Heart right ventricle (tissue), 16 donors: ENCODE results near the gene PIK3AP1. TPM values are rescaled to one million over a fixed set of nuclear protein-coding genes. Genes with fewer than 3 reads are reported as not detected.

Experiments
- ATAC-seq, 8 donors: fragments of 200-7000 bp; cut with Tn5 transposase; one replicate each; pipeline ENCODE4 v1.9.1; 2020; ENCODE audit warnings: mild to moderate bottlenecking in 8 of 8, moderate library complexity in 8 of 8, moderate number of reproducible peaks in 1 of 8
- DNase-seq, 2 donors: peaks; one replicate each; pipeline ENCODE4 v3.0.0-alpha.2; 2020
- H3K27ac ChIP-seq, 10 donors: fragments of 200-600 bp; sonication (generic) in 2 of 10; one replicate each; pipeline versions ENCODE4 v1.5.0 to v1.8.0; 2020 to 2022; ENCODE audit warnings: mild to moderate bottlenecking in 3 of 10
- H3K27me3 ChIP-seq, 7 donors: fragments of 200-600 bp; one replicate each; pipeline ENCODE4 v1.8.0; 2021 to 2022; ENCODE audit warnings: mild to moderate bottlenecking in 2 of 7
- H3K36me3 ChIP-seq, 9 donors: fragments of 200-600 bp; sonication (generic) in 1 of 9; one replicate each; pipeline versions ENCODE4 v1.5.0 to v1.8.0; 2020 to 2022; ENCODE audit warnings: mild to moderate bottlenecking in 2 of 9
- H3K4me1 ChIP-seq, 9 donors: fragments of 200-600 bp; sonication (generic) in 1 of 9; one replicate each; pipeline versions ENCODE4 v1.5.0 to v1.8.0; 2020 to 2022; ENCODE audit warnings: mild to moderate bottlenecking in 4 of 9
- H3K4me3 ChIP-seq, 10 donors: fragments of 200-600 bp; sonication (generic) in 2 of 10; one replicate each; pipeline versions ENCODE4 v1.5.0 to v1.8.0; 2020 to 2022; ENCODE audit warnings: mild to moderate bottlenecking in 7 of 10, moderate library complexity in 2 of 10
- H3K9me3 ChIP-seq, 11 donors: fragments of 200-600 bp in 10 of 11; sonication (generic) in 2 of 11; one replicate each; pipeline versions ENCODE4 v1.5.0 to v1.8.0; 2013 to 2022; ENCODE audit warnings: mild to moderate bottlenecking in 2 of 11, control low read depth in 1 of 11, moderate library complexity in 1 of 11
- CTCF ChIP-seq, 9 donors: fragments of 200-600 bp; sonication (generic) in 2 of 9; IDR thresholded peaks; one replicate each; pipeline versions ENCODE4 v1.5.0 to v1.8.0; 2021 to 2022; ENCODE audit warnings: antibody characterized with exemption in 9 of 9, mild to moderate bottlenecking in 5 of 9, moderate library complexity in 1 of 9
- WGBS, 2 donors: extraction: QIAGEN DNeasy Blood & Tissue Kit; methylation state at CpG; one replicate each; pipeline ENCODE4 v1.1.7; 2013; ENCODE audit warnings: inconsistent platforms in 1 of 2; 5-methylcytosine and 5-hydroxymethylcytosine counted together
- intact Hi-C, 10 donors: fragments of 100-400 bp; cut with DNase I; formaldehyde crosslinking; loops; one replicate each; pipeline versions ENCODE4 v1.11.1 to v1.14.2; 2022
- polyA plus RNA-seq, 2 donors: library from polyadenylated mRNA; stranded (reverse); fragments of 200-250 nt; gene quantifications; one replicate each; pipeline ENCODE4 v1.2.3, GENCODE V29; 2013
- total RNA-seq, 10 donors: library from RNA; stranded (reverse); fragmentation: NEBNext Ultra II Directional in 3 of 10; extraction: Animal tissue kit (Norgen Biotek cat#: 25700) in 3 of 10; gene quantifications; one replicate each; pipeline versions ENCODE4 v1.2.1 to v1.2.4, GENCODE V29; 2021 to 2023
- donor health status: Arrhythmogenic right ventricular cardiomyopathy.
- donor health status: ischemic (EF 13 %, LVEDD 7.1; RV severe dilation, severe dysfunction).
- donor health status: healthy with polysubstance abuse.
- donor health status: DM: no; HTN: yes; CAD: no.
- donor health status: DM: no; HTN: no; CAD: no.
- donor health status: ischemic (EF 25% LVEDD 6.9; RV normal size, moderate dysfunction).
- donor health status: ischemic (EF 25% LVEDD 5.7; RV mildly dilated, moderate dysfunction).
- donor health status: healthy.
- donor health status: DM: yes; HTN: yes; CAD: no.
- donor health status: Ischemic cardiomyopathy.
- donor health status: ischemic (EF 35%, LVEDD 5.7; RV mildly dilated, moderate dysfunction).
- donor health status: nonischemic (EF 11% LVEDD 7.7; RV severe dilation, severe dysfunction).
- donor health status: DM: yes; HTN: yes; CAD: no.
- donor health status: PGD.
- donor health status: ischemic (EF 29% LVEDD 5.4; RV normal size, mild dysfunction).
- donor health status: nonischemic (EF 23%, LVEDD 6.1; RV moderate dilation, normal function).

The PIK3AP1 gene
- total and polyA plus RNA-seq, 12 donors = 1.0 to 22.1 (median 3.6) TPM

DNA sequence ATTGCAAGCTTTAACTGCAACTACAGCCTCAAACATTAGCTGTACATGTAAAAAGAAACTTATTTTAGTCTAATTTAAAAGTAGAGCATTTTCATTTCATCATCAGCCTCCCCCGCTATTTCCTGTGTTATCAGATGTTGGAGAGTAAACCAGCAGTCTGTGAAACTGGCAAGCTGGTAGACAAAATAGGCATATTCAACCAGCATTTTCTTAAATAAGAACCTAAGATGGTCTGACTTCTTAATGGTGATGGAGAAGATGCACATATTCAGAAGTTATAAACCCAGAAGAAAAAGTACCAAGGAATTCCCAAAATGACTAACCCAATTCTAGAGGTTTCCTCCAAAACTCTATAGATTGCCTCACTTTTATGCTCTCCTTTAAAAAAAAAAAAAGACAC is 24.9 kb downstream of the PIK3AP1 start:
- Histone ChIP-seq H3K36me3 (no peaks in the 10 kb centered on the region), H3K27me3 (peaks cover 0 to 3% (median 0%) of the 10 kb centered on the region in 7 donors), H3K9me3 (no peaks in the 10 kb centered on the region), H3K4me3 (no peak overlapping the region), H3K27ac (peak overlapping the region in 1 of 10 donors; percentile 8), H3K4me1 (peaks cover 0 to 29% (median 0%) of the 10 kb centered on the region in 9 donors)
- DNase-seq = no peak
- ATAC-seq = no peak
- 68 to 83% methylated on average over 1 of the region's 1 CpG for WGBS, 2 donors
- intact Hi-C loops = no loop called here
- TF ChIP-seq CTCF (IDR thresholded peaks at IDR 0.05) = no peak

DNA sequence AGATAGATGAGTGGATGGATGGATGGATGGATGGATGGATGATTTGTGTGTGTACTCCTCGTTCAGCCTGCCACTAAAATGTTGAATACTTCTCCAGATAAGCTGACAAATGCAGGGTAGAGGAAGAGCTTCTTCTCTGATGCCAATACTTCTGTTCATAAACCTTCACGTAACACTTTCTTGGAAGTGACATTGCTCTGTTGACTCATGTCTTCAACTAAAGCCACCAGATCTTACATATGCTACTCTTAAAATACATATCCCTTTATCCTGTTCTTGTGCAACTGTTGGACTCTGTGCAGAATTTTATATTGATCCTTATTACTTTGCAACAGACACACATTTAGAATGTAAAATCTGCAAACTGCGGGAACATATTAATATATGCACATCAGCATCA is 26.9 kb downstream of the PIK3AP1 start:
- DNase-seq (no peak), ATAC-seq (no peak)
- peaks cover 0 to 20% (median 0%) of the 10 kb centered on the region in 9 donors for H3K4me1 ChIP-seq
- TF ChIP-seq CTCF (IDR thresholded peaks at IDR 0.05) = no peak
- intact Hi-C loops = no loop called here
- no peak overlapping the region for H3K4me3 ChIP-seq
- WGBS, 2 donors = 88 to 93% methylated on average over 3 of the region's 3 CpGs
- no peaks in the 10 kb centered on the region for H3K36me3 ChIP-seq
- H3K27ac ChIP-seq = no peak overlapping the region
- no peaks in the 10 kb centered on the region for H3K9me3 ChIP-seq
- peaks cover 0 to 3% (median 0%) of the 10 kb centered on the region in 7 donors for H3K27me3 ChIP-seq

DNA sequence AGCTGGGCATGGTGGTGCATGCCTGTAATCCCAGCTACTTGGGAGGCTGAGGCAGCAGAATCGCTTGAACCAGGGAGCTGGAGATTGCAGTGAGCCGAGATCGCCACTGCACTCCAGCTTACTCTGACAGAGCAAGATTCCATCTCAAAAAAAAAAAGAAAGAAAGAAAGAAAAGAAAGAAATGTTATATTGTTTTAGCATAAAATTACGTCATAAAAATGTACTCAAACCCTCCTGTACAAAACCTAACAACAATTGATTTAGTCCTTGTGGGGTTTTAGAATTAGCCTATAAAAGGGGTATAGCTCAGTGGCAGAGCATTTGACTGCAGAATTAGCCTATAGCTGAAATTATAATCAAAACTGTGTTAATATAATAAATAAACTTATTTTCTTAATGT is 27.9 kb downstream of the PIK3AP1 start:
- Histone ChIP-seq H3K4me1 (peaks cover 0 to 30% (median 0%) of the 10 kb centered on the region in 9 donors), H3K27me3 (peaks cover 0 to 3% (median 0%) of the 10 kb centered on the region in 7 donors), H3K27ac (no peak overlapping the region), H3K36me3 (no peaks in the 10 kb centered on the region), H3K9me3 (no peaks in the 10 kb centered on the region), H3K4me3 (no peak overlapping the region)
- no peak for DNase-seq
- intact Hi-C loops = no loop called here
- no peak for TF ChIP-seq CTCF (IDR thresholded peaks at IDR 0.05)
- 93 to 94% methylated on average over 4 of the region's 4 CpGs for WGBS, 2 donors
- ATAC-seq = no peak

- Histone ChIP-seq H3K27ac (no peak overlapping the region), H3K4me3 (no peak overlapping the region), H3K4me1 (peaks cover 0 to 30% (median 0%) of the 10 kb centered on the region in 9 donors), H3K9me3 (no peaks in the 10 kb centered on the region), H3K27me3 (peaks cover 0 to 3% (median 0%) of the 10 kb centered on the region in 7 donors), H3K36me3 (no peaks in the 10 kb centered on the region)
- intact Hi-C loops = no loop called here
- TF ChIP-seq CTCF (IDR thresholded peaks at IDR 0.05) = no peak
- ATAC-seq (no peak), DNase-seq (no peak)
These were observed 28.6 kb downstream of the PIK3AP1 start for GRCh38 chr10:96691761-96692160.
